Esophagus squamous epithelium (tissue), 5 donors: ENCODE results near the gene ARHGAP26. TPM values are rescaled to one million over a fixed set of nuclear protein-coding genes. Genes with fewer than 3 reads are reported as not detected.

Source experiments
- DNase-seq: peaks from one replicate; lab custom pipeline; 2025; lab: John Stamatoyannopoulos, UW
- H3K27ac ChIP-seq, 4 donors: fragments of 200-600 bp; sonication (generic); one replicate each; pipeline ENCODE4 v1.5.1; 2016 to 2019; ENCODE audit warnings: mild to moderate bottlenecking in 1 of 4
- H3K27me3 ChIP-seq, 4 donors: fragments of 200-600 bp; sonication (generic); 1 replicate in 3 of 4; 2 replicates in 1 of 4; pipeline versions ENCODE4 v1.5.1 to v1.6.0; 2017 to 2021; ENCODE audit warnings: antibody characterized with exemption in 1 of 4
- H3K36me3 ChIP-seq, 3 donors: fragments of 200-600 bp; sonication (generic); one replicate each; pipeline ENCODE4 v1.5.1; 2016 to 2019
- H3K4me1 ChIP-seq, 3 donors: fragments of 200-600 bp; sonication (generic); one replicate each; pipeline ENCODE4 v1.5.1; 2017 to 2019
- H3K4me3 ChIP-seq, 4 donors: fragments of 200-600 bp; sonication (generic); 1 replicate in 3 of 4; 2 replicates in 1 of 4; pipeline ENCODE4 v1.5.1; 2016 to 2019; ENCODE audit warnings: mild to moderate bottlenecking in 2 of 4, moderate library complexity in 1 of 4
- H3K9me3 ChIP-seq, 3 donors: fragments of 200-600 bp; sonication (generic); one replicate each; pipeline ENCODE4 v1.5.1; 2016 to 2019
- CTCF ChIP-seq, 6 experiments: fragments of 450-650 bp in 4 of 6; fragments of 200-600 bp in 2 of 6; sonication (generic) in 2 of 6; IDR thresholded peaks; one replicate each; pipeline ENCODE4 v1.5.1; 2016 to 2019; ENCODE audit warnings: antibody characterized with exemption in 6 of 6, mild to moderate bottlenecking in 4 of 6, moderate library complexity in 4 of 6
- POLR2A ChIP-seq, 4 donors: fragments of 450-650 bp; IDR thresholded peaks; one replicate each; pipeline ENCODE4 v1.6.1; 2017; ENCODE audit warnings: antibody characterized with exemption in 4 of 4, mild to moderate bottlenecking in 4 of 4, moderate library complexity in 3 of 4
- WGBS, 2 donors: methylation state at CpG; one replicate each; pipeline ENCODE4 v1.1.5; 2018; 5-methylcytosine and 5-hydroxymethylcytosine counted together
- intact Hi-C: fragments of 100-400 bp; cut with DNase I; formaldehyde crosslinking; loops from one replicate; pipeline ENCODE4 v1.15.0; 2022
- total RNA-seq, 4 donors: library from RNA; depleted of rRNA; stranded (reverse); fragments of >200 nt; gene quantifications; one replicate each; pipeline ENCODE4 v1.1.0, GENCODE V29; 2016
- donor health status: DM: yes; HTN: yes; CAD: no.

Gene ARHGAP26
- total RNA-seq, 4 donors from 2014 or later, result 4.4 to 18.7 (median 15.4) TPM

- Histone ChIP-seq H3K27ac (no peak overlapping the region), H3K9me3 (no peaks in the 10 kb centered on the region), H3K36me3 (no peaks in the 10 kb centered on the region), H3K4me3 (no peak overlapping the region), H3K4me1 (peaks cover 4 to 14% (median 8%) of the 10 kb centered on the region in 3 donors), H3K27me3 (no peaks in the 10 kb centered on the region)
- TF ChIP-seq POLR2A (IDR thresholded peaks at IDR 0.05), result no peak
- TF ChIP-seq CTCF (IDR thresholded peaks at IDR 0.05), result no peak
- no peak for DNase-seq
- intact Hi-C loops, result no loop called here
- 67 to 84% methylated on average over 3 of the region's 3 CpGs for WGBS, 2 donors
Measured at GRCh38 chr5:143113461-143113860, 343.3 kb downstream of the ARHGAP26 start.

- Histone ChIP-seq H3K36me3 (no peaks in the 10 kb centered on the region), H3K4me1 (peaks cover 4 to 15% (median 8%) of the 10 kb centered on the region in 3 donors), H3K27me3 (no peaks in the 10 kb centered on the region), H3K4me3 (no peak overlapping the region), H3K27ac (no peak overlapping the region), H3K9me3 (no peaks in the 10 kb centered on the region)
- 35 to 43% methylated on average over 2 of the region's 2 CpGs for WGBS, 2 donors
- no peak for TF ChIP-seq CTCF (IDR thresholded peaks at IDR 0.05)
- TF ChIP-seq POLR2A (IDR thresholded peaks at IDR 0.05), result no peak
- intact Hi-C loops, result no loop called here
- DNase-seq, result no peak
Measured at GRCh38 chr5:143114481-143114880, 344.3 kb downstream of the ARHGAP26 start.

GRCh38 chr5:143115381-143115780 lies 345.2 kb downstream of the ARHGAP26 start:
- no peak for DNase-seq
- Histone ChIP-seq H3K9me3 (no peaks in the 10 kb centered on the region), H3K36me3 (no peaks in the 10 kb centered on the region), H3K4me1 (peaks cover 4 to 22% (median 4%) of the 10 kb centered on the region in 3 donors), H3K27me3 (no peaks in the 10 kb centered on the region), H3K27ac (no peak overlapping the region), H3K4me3 (no peak overlapping the region)
- WGBS, 2 donors, result 84 to 89% methylated on average over 2 of the region's 2 CpGs
- intact Hi-C loops, result no loop called here
- no peak for TF ChIP-seq CTCF (IDR thresholded peaks at IDR 0.05)
- TF ChIP-seq POLR2A (IDR thresholded peaks at IDR 0.05), result no peak

GRCh38 chr5:143116814-143117213 lies 346.6 kb downstream of the ARHGAP26 start:
- Histone ChIP-seq H3K27me3 (no peaks in the 10 kb centered on the region), H3K27ac (no peak overlapping the region), H3K9me3 (no peaks in the 10 kb centered on the region), H3K4me1 (peaks cover 0 to 13% (median 0%) of the 10 kb centered on the region in 3 donors), H3K4me3 (no peak overlapping the region), H3K36me3 (no peaks in the 10 kb centered on the region)
- intact Hi-C loops, result no loop called here
- TF ChIP-seq CTCF (IDR thresholded peaks at IDR 0.05), result no peak
- TF ChIP-seq POLR2A (IDR thresholded peaks at IDR 0.05), result no peak
- 75 to 81% methylated on average over 4 of the region's 4 CpGs for WGBS, 2 donors
- DNase-seq, result no peak

- intact Hi-C loops, result no loop called here
- H3K36me3 ChIP-seq, result no peaks in the 10 kb centered on the region
- TF ChIP-seq CTCF (IDR thresholded peaks at IDR 0.05) (no peak), POLR2A (IDR thresholded peaks at IDR 0.05) (no peak)
- DNase-seq, result no peak
- no peak overlapping the region for H3K27ac ChIP-seq
- H3K4me3 ChIP-seq, result no peak overlapping the region
- H3K4me1 ChIP-seq, result peaks cover 0 to 13% (median 0%) of the 10 kb centered on the region in 3 donors
- H3K9me3 ChIP-seq, result no peaks in the 10 kb centered on the region
- no peaks in the 10 kb centered on the region for H3K27me3 ChIP-seq
Measured at GRCh38 chr5:143117821-143118220, 347.6 kb downstream of the ARHGAP26 start.
